HG02588 (cell line): ENCODE results near the gene HSDL1.
"Not testable (repeated sequence)": the region's sequence is repeated elsewhere in the genome, so short reads cannot be mapped to it uniquely, and the experiment has no call there.

Source experiments
- ATAC-seq: cut with Tn5 transposase; IDR thresholded peaks from one replicate; pipeline ENCODE4 v1.9.1; 2021; ENCODE audit warnings: mild to moderate bottlenecking, moderate library complexity; ENCODE audit not compliant: unreplicated experiment

The HSDL1 gene

DNA sequence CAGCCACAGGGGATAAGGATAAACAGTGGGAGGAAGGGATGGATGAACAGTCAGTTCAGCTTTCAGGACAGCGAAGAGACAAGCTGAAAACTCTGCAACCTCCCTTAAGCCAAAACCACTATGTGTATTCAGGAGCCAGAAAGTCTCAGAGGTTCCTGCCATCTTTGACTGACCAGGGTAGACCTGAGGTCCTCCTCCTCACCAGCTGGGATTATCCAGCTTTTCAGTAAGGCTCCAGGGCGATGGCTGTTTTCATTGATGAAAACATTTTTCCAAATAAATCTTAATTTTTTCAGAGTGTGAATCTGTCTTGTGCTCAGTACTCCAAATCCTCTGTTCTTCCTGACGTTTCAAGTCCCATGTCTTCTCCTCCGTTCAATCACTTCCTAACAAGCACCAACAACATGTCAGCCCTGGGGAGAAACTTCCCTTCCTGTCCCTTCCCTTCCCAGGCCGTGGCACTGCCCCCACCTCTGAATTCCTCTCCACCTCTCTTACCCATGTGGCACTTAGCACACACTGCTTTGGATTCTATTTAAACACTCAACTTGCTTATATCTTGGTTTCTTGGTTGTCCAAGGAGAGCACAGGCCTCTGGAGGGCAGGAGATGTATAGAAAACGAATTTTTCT, 5.2 kb downstream of the HSDL1 start:
- ATAC-seq: no peak

DNA sequence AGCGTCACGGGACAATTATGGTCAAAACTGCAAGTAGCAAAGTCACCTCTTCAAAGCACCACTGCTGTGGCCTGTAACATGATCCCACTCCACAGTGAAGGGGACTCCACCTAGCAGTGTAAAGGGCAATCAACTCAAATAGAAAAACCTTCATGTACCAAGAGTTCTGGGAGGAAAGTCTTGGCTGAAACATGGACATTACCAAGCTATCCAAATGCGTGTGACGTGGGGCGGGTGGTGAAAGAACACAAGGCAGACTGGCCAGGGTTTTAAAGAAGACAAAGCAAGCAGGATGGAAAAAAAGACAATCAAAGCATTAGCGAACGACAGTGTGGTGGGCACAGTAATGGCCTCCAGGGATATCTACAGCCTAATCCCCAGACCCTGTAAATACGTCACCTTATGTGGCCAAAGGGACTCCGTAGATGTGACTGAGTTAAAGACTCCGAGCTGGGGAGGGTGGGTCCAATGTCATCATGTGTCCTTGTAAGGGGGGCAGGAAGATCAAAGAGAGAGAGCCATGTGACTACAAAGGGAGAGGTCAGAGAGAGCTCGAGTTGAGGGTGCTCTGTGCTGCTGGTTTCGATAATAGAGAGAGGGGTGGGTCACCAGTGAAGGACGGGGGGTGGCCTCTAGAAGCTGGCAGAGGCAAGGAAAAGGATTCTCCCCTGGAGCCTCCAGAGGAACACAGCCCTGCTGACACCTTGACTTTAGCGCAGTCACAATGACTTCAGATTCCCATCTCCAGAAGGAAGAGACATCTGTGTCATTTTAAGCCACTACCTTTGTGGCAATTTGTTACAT, 6.0 kb downstream of the HSDL1 start:
- no peak for ATAC-seq

DNA sequence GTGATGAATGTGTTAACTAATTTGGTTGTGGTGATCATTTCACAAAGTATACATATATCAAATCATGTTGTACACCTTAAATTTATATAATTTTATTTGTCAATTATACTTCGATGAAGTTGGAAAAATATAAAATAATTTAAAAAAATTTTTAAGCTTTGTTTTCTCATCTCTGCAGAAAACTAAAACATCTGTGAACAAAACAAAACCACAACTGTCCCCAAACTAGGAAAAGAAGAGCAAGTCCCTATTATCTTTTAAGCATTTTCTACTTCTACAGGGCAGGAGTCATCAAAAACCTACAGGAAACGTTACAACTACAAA, 6.5 kb downstream of the HSDL1 start:
- no peak for ATAC-seq

DNA sequence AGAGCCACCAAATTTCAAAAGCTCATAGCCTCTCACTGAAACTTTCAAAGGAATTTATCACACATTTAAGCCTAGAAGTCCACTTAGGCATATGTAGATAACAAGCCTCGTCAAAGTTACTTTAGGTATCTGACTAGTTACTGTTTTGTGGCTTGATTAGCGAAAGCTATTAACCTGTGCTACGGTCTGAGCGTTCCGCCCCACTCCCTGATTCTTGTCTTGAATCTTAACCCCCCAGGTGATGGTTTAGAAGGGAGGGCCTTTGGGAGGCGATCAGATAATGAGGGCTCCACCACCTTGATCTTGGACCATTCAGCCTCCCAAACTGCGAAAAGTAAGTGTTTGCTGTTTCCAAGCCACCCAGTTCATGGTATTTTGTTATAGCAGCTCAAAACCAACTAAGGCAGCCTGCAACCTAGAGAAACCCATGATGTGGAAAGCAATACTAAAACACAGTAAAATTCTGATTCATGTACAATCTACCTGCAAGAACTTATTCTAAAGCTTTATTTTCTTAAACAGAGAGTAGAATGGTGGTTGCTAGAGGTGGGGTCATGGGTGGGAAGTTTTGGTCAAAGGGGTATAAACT, 7.1 kb downstream of the HSDL1 start:
- no peak for ATAC-seq

DNA sequence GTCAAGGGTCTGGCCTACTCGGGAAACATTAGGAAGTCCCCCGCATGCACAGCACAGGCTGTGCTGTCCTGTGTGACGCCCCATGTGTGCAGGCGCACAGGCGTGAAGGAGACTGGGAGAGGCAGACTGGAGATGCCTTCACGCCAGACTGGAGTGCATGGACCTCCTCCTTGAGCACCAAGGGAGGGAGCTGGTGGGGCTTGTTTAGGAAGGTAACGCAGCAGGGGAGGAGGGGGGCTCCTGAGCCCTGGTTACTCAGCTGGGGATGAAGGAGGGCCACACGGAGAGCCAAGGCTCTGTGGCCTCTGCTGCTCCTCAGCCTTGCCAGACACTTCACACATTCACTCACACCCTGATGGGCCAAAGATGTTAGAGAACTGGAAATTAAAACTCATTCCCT, 7.7 kb downstream of the HSDL1 start:
- no peak for ATAC-seq

DNA sequence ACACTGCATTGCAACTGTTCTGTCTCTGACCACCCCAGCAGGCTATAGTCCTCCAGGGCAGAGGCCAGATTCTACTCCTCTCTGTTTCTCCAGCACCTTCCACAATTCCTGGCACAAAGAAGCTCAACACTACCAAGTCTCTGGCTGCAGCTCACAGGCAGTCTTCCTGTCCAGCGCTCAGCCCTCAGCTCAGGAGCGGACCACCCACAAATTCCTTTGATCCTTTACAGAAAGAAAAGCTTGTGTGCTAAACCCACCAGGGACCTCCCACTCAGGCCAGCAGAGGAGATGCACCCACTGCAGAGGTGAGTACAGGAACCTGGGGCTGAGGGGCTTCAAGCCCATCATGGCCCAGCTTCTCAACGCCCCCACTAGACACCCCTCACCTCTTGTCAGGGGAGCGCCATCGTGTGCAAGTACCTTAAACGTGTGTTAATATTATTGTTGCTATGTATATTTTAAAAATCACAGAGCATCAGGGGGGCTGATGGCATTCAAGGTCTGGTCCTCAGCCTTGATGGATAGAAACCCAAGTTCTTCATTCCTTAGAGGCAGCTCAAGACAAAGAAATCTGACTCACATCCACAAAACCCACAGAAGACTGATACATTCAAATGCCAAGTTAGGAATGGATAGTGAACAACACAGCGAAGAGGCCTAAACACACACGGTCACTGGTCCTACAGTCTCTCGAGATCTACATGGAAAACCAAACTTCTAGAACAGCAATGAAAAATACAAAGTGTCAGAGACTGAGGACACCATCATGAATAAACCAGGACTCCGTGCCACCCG, 8.4 kb downstream of the HSDL1 start:
- ATAC-seq: no peak

DNA sequence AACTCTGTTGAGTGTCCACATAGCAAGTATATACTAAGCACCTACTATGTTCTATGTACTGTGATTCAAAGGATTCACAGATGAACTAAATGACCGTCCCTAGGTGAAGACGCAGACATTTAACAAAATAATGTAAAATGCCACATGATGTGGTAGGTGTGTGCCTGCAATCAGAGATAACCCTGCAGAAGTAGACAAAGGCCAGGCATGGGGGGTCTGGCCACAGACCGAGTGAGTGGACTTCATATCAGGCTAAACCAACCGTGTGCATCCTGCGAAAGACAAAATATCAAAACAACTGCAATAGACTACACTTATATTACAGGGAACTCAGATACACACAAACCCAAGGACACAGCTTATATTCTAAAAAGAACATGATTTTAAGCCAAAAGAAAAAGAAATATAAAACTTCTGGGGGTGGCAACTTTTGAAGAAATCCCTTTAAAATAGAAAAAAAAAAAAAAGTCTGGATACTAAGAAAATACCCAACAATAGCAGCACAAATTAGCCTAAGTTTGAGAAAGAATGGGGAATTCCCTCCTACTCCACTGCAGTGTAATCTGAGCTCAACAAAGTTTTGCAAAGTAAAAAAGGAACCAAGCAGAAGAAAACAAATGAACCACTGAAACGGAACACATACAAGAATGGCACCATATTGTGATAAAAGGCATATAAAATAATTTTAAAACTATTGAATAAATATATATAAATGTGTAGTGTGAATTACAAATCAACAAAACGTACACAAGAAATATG, 12.3 kb downstream of the HSDL1 start:
- no peak for ATAC-seq

DNA sequence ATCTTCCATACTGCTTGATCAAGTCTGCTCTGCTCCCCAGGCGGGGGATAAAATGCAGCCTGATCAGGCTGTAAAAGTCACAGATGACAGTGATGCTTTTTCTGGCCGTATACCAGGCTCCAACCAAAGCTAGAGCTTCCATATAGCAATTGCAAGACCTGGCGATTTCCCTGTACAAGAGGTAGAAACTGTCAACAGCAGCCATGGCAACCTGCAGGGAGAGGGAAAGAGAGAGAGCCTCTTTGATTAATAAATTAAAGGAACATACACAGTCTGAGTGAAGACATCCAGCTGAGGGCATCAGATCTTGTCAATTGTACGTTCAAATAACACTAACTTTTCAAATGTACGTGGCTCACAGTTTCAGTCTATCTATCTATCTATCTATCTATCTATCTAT, 13.9 kb downstream of the HSDL1 start:
- no peak for ATAC-seq

DNA sequence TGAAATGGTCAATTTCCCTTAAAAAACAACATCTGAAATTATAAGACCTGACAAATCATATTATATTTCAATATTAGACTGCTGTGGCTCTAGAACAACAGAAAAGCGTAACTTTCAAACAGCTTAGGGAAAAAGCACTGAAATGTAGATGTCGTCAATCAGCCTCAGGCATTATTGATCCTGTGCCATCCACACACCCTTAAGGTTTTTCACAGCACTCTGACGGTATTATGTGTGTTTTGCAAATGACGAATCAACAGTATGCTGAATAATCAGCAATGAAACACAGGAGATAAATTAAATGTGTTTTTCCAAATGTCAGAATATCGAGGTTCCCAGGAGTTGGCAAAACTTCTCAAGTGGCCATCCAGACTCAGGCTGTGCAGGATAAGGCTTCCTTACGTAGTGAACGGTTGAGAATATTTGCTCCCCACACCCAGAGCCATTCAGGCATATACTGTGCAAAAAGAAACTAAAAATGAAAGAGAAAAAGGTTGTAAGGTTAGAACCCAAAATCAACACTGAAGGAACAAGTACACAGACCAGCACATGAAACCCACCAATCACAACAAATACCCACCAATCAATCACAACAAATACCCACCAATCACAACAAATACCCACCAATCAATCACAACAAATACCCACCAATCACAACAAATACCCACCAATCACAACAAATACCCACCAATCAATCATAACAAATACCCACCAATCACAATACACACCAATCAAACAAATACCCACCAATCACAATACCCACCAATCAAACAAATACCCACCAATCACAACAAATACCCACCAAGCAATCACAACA, 20.5 kb downstream of the HSDL1 start:
- no peak for ATAC-seq

DNA sequence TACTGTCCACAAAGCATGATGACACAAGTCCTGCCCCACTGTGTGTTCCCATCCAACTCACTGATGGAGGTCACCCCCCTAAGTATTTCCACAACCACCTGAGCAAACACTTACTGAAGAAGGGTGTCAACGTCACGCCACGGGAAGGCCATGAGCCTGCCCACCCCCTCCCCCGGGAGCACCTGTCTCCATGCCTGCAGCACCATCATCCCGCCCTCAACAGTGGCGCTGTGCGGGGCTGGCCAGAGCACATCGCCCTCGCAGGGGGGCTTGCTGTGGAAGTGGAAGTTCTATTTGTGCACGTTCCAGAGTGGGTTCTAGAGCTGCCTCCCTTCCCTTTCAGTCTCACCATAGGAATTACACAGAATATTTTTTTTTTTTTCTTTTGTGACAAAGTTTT, 24.0 kb downstream of the HSDL1 start:
- ATAC-seq: no peak

DNA sequence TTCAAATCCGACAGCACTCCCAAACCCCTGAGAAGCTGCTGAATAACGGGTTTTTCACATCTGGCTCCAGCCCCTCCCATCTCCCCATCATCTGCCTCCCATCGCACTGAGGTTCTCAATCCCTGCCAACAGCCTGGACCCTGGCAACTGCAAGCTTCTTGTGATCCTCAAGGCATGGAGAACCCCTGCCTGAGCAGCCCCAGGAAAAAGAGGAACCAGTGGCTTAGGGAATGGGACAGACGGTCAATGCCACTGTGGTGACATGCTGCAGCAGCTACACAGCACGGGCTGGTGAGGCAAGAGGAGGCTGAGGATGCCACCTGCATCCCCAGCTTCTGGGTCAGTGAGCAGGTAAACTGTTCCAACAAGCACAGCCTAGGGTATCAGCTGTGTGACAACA, 25.0 kb downstream of the HSDL1 start:
- no peak for ATAC-seq

DNA sequence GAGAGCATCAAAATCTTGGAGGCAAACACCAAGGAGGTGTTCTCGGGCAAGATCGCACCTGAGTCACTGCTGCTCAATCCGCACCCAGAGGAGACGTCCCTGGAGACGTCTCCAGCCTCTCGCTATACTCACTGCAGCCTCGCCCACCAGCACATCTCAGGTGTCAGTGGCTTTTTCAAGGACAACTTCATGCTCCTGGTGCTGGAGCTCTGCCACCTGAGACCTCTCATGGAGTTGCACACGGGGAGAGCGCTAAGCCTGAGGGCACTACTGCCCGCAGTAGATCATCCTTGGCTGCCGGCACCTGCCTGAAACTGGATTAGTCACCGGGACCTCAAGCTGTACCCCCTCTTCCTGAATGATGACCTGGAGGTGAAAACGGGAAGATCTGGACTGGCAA, 25.6 kb downstream of the HSDL1 start:
- ATAC-seq: no peak

DNA sequence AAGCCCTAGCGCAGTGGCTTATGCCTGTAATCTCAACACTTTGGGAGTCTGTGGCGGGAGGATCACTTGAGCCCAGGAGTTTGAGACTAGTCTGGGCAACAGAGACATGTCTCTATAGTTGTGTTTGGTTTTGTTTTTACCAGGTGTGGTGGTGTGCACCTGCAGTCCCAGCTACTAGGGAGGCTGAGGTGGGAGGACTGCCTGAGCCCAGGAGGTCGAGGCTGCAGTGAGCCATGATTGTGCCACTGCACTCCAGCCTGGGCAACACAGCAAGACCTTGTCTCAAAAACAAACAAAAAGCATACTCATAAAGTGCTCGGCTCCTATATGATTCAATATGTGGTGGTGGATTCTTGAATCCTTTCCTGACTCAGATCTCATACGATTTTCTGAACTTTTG, 26.7 kb downstream of the HSDL1 start:
- not testable (repeated sequence) for ATAC-seq

DNA sequence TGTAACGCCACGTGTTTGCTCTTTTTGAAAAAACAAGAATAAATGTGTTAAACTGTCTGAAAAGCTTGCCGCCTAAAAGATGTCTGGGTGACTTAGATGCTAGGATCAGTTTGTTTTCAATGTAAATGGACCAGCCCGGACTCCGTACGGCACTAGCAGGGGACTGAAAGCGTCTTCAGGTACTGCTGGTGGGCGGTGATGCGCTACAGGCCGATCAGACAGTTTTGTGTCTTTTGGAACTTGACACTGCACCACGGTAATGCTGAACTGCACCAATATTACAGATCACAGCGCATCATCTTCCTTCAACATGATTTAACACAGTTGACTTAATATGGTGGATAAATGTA, 27.5 kb downstream of the HSDL1 start:
- ATAC-seq: no peak

DNA sequence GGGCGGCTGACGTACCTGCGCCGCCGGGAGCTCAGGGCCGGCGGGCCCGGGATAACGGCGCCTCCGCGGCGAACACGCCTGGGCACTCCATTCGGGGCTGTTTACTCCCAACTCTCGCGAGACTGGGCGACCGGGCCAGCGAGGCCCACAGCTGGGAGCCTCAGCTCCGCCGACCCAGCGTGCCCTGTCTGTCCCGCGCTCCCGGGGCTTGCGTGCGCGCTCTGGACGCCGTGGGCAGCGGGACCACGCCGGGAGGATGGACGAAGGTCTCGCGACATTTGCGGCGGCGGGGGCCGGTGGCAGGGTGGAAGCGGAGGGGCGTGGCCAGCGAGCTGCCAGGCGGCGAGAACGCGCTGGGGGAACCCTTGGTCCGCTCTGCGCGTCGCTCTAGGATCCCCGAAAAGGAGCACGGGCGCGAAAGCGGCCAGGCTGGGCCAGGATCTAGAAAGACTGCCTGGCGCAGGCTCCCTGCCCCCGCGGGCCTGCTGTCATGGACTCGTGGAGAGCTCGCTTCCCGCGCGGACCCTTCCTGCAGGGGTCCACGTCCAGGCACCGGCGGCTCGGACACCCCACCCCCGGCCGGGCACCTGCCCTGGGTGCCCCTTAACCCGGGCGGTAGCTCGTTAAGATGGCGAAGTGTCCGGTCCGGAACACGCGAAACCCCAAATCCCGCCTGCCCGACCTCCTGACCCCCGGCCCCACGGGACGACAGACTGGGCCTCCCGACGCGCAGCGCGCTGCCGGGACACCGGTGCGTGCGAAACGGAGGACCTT, 28.1 kb downstream of the HSDL1 start, which contains the start of gene MBTPS1:
MBTPS1 (minus strand) TSS at position 223 of the 774 bp plus-strand sequence. CDS start 15,159 bp downstream, outside the sequence.
- ATAC-seq: peak; percentile 92

DNA sequence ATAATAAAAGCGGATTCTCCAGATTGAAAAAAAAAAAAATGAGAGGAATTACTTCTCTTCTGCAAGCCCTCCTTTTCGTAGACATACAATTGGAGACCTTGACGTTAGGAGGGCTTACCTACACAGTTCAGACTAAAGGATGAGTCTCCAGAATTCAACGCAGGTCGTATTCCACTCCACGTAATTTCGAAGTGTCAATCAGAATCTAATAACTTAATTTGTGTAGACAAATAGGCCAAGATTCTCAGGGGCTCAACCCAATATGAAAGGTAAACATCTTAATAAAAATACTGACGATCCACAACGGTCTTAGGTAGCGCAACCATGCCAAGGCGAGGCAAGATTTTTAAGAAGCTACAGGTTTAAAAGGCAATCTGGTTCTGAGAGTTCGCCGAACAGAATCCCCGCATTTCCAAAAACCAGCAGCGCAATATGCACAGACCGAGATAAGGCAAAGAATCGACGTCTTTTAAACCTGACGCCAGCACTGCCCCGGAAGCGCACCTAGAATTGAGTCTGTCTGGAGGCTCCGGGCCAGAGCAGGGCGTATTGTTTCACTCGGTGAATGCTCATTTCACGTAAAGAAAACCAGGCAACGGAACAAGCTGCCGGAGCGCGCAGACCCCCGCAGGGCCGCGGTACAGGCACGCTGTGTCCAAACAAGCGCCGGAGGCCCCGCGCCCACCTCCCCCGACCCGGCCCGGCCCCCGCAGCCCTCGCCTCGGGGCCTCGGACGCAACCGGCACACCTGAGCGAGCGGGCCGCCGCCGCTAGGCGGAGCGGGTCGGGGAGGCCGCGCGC, 28.9 kb downstream of the HSDL1 start:
- ATAC-seq: peak; percentile 32

DNA sequence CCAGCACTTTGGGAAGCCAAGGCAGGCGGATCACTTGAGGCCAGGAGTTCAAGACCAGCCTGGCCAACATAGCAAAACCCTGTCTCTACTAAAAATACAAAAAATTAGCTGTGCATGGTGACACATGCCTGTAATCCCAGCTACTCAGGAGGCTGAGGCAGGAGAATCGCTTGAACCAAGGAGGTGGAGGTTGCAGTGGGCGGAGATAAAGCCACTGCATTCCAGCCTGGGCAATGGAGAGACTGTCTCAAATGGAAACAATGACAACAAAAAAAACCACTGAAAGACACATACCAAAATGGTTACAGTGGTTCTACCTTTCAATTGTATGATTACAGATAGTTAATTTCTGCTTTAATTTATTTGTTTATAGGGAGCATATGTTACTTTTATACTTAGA, 33.0 kb downstream of the HSDL1 start:
- not testable (repeated sequence) for ATAC-seq

DNA sequence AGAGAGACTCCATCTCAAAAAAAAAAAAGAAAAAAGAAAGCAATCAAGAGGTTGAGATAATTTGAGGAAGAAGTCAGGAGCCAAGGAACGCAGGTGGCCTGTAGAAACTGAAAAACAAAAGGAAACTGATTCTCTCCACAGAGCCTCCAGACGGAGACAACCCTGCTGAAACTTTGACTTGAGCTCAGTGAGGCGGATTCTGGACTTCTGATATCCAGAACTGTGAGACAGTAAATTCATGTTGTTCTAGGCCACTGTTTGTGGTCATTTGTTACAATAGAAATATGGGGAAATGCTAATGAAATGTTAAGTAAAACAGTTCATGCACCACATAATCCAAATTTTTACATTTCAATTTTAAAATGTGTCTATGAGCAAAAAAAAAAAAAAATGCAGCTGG, 33.5 kb downstream of the HSDL1 start:
- no peak for ATAC-seq
